ENCODE results near the gene PRR11.
"Not testable (repeated sequence)": the region's sequence is repeated elsewhere in the genome, so short reads cannot be mapped to it uniquely, and the experiment has no call there.

PRR11 gene

DNA sequence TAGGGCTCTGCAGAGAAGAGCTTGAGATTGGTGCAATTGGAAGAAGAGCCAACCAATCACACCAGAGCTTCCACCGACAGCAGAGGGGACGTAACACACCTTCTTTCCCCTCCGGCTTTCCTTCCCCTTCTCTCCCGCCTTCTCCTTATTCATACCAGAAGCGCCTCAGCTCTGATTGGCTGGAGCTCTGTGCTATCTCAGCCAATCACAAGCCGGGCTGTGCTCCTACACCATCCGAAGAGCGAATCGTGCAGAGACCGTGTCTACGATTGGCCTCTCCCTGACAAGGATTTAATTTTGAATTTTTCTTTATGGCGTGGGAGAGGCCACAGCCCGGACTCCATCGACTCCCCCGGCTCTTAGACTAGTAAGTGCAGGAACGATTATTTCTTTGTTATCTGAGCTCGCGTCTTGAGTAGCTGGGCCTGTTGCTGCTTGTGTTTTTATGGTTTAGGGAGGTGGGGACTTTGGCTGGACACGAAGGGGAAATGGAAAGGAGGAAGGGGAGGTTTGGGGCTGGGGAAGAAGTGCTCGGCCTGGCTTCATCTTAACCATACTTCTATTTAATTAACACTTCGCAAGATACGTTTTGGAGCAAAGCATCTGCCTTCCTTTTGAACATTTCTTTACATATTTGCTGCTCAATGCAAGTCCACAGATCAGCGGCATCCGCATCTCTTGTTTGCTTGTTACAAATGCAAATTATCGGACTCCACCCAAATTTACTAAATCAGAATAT lies at the start of gene PRR11:
TSS of gene PRR11 (plus strand) at position 308 of the 739 bp plus-strand sequence. CDS start 14,007 bp downstream, outside the sequence.
- DNase-seq, result no peak

DNA sequence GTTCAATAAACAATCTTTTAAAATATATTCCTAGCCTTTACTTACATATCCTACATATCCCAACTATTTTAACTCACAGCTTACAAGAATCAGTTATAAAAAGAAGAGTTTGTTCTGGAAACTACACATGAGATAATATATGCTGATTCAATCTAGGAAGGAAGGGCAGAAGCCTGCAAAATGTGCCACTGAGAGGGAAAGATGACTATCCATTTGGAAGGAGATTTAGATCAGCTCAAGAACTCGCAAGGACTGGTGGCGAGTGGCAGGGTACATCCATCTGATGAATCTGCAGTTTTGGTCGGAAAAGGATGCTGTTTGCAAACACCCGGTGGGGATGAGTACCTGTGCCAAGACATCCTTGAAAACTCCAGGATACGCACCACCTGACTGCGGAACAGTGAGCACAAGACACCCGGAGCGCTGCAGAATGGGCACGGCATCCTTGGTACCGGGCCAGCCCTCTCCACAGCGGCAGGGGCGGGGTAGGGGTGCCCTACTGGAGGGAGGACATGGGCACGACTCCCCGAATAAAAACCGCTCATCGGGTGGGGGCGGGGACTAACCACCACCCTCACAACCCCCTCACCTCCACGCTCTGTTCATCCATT lies 49.6 kb upstream of the PRR11 start:
- DNase-seq, result peak; percentile 16

DNA sequence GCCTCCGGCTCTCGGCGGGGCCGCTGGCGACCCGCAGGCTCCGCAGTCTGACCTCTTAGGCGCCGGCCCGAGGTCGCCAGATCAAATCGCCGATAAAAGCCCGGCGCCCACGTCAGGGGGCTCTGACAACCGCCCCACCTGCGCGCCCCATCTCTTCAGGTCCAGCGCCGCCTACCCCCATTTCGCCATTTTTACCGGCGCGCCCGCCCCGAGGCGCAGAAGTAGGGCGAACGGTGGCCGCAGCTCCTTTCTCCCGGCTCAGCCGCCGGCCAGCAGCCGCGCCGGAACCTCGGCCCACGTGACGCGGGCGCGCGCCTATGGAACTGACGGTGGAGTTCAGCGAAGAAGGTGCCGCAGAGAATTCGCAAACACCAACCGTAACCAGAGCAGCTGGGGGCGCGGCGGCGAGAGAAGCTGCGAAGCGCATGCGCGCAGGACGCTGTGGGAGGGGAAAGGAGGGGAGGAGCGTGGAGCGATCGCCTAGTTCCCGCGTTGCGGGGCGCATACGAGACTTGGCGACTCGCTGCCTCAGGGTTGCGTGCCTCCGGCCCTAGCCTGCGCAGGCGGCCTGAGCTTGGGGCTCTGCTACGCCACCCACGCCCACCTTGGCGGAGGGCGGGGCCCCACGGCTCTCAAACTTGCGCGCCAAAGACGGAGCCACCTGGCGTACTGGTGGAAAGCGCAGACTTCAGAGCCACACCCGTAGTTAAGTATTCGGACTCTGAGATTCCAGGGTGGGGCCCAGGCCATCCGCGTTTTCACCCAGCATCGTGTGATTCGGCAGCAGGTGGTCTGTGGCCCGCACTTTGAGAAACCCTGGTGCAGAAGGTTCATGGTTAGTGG lies 48.9 kb upstream of the PRR11 start, which contains the start of gene TRIM37:
TSS of gene TRIM37 (minus strand) at position 418 of the 843 bp plus-strand sequence. CDS start 419 bp downstream, outside the sequence.
- DNase-seq, result peak; percentile 94

DNA sequence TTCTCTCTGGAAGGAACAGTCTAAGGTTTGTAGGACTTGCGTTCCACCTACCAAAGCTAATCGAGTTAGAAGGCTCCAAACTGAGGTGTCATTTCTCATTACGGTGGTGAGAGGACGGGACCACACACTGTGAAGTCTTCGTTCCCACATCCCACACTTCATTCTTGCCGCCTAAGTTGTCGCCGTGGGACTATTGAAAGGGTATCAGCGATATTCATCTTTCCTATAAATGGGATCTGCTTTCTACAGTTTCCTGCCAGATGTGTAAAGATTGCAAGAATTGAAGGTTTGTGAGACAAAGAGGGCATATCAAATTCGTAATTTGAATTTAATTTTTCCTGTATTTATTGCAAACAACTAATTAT lies 48.3 kb upstream of the PRR11 start:
- peak; percentile 21 for DNase-seq

DNA sequence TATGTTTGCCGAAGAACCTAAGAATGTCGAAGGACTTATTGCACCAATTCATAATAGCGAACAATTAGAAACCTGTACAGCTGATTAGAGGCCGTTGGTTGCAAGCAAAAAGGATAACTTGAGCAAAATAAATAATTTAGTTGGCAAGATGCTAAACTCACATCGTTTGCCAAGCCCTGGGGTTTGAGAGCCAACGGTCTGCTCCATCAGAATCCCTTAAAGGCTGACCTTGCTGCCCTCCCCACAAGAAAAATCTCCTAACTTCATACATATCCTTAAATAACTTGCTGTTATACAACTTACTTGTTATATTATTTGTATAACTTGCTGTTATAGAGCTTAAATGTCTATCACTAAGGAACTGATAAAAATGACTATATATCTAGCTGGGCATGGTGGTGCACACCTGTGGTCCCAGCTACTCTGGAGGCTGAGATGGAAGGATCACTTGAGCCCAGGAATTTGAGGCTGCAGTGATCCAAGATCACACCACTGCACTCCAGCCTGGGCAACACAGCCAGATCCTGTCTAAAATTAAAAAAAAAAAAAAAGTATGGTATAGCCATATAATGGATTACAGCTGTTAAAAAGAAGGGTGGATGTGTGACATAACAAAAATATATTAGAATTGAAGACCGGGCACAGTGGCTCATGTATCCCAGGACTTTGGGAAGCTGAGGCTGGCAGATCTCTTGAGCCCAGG lies 47.0 kb upstream of the PRR11 start:
- no peak for DNase-seq

DNA sequence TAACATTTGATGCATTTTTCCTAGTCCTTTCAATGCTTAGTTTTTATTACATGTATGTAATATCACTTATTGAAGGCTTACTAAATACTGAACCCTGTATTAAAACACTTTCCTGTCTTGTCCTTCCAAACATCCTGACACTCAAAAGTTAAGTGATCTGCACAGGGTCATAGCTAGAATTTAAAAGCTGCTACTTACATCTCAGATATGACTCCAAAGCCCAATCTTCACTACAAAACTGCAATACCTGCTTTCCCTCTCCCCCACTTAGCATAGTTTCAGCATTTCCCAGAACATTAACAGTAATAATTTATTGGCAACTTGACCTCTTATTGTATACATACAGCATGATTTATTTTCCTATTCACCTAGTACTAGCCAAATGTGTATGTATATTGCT lies 44.6 kb upstream of the PRR11 start:
- DNase-seq, result no peak

DNA sequence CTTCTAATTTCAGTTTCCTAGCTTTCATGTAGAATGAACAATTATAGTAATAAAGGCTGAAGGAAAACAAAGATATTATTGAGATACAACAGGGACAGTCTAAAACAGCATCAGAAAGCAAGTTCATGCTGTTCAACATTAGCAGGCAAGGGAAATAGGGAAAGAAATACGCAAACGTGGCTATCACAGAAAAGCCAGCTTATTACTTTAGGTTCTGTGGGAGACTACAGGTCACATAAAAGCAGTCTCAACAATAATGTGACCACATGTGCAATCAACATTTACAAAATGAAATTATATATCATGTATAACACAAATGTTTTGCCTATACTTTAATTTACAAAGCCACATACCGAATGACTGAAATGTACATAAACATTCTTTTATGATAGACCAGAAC lies 44.0 kb upstream of the PRR11 start:
- DNase-seq, result no peak

DNA sequence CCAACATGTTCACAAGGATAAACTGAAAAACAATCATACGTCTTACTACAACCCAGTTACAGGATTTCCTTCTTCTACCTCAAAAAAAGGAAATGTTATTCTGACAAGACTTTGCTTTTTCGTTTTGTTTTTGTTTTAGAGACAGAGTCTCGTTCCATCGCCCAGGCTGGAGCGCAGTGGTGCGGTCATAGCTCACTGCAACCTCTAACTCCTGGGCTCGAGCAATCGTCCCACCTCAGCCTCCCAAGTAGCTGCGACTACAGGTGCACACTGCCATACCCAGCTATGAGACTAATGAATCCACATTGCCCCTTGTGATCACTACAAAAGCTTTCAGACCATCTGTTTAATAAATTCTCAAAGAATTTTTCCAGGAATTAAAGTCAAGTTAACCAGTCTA lies 40.1 kb upstream of the PRR11 start:
- DNase-seq, result no peak

DNA sequence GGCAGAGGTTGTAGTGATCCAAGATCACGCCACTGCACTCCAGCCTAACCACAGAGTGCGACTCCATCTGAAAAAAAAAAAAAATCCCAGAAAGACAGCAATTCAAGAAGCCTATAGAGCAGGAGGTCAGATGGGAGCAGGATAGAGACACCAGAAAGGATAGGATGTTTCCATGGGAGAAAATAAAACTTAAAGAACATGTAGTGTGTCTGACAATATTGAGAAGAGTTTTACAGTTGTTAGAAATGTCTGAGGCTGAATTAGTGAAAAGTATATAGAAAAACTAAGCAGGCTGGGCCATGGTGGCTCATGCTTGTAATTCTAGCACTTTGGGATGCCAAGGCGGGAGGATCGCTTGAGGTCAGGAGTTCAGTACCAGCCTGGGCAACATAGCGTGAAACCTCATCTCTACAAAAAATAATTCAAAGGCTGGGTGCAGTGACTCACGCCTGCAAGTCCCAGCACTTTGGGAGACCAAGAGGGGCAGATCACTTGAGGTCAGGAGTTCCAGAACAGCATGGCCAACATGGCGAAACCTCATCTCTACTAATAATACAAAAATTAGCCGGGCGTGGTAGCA lies 33.6 kb upstream of the PRR11 start:
- no peak for DNase-seq

DNA sequence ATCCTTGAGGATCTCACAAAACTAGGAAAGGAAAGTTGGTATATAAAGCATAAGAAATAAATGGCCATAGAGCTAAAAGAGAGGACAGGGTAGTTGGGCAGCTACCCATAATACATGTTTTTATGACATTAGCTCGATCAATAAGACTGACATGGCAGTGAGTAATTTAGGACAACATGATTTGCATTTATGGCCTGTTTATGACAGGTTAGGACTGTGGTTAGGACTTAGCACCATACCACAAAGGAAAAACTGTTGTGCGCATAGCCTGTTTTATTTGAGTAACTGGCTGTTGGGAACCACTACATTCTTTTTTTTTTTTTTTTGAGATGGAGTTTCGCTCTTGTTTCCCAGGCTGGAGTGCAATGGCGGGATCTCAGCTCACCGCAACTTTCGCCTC lies 30.9 kb upstream of the PRR11 start:
- DNase-seq, result no peak

DNA sequence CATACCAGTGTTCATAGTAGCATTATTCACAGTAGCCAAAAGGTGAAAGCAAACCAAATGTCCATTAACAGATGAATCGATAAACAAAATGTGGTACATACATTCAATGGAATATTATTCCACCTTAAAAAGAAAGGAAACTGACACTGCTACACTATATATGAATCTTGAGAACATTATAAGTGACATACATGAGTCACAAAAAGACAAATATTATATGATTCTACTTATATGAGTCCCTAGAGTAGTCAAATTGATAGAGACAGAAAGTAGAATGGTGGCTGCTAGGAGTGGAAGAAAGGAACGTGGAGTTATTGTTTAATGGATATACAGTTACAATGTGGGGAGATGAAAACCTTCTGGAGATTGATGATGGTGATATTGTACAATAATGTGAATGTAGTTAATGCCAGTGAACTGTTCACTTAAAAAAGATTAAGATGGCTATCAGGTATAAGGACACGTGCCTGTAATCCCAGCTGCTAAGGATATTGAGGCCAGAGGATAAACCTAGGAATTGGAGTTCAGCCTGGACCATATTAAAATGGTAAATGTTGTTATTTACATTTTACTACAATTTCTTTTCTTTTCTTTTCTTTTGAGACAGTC lies 28.6 kb upstream of the PRR11 start:
- no peak for DNase-seq

DNA sequence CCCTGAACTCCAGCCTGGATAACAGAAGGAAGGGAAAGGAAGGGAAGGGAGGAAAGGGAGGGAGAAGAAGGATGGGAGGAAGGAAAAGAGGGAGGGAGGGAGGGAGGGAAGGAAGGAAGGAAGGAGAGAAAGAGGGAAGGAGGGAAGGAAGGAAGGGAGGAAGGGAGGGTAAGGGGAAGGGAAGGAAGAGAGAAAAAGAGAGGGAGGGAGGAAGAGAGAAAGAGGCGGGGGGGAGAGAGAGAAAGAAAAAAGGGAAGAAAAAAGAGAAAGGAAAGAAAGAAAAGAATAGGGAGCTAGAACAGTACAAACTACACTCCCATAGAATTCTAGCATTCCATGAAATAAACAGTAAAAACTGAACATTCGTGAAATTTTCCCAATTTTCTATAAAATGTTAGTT lies 25.7 kb upstream of the PRR11 start:
- no peak for DNase-seq

DNA sequence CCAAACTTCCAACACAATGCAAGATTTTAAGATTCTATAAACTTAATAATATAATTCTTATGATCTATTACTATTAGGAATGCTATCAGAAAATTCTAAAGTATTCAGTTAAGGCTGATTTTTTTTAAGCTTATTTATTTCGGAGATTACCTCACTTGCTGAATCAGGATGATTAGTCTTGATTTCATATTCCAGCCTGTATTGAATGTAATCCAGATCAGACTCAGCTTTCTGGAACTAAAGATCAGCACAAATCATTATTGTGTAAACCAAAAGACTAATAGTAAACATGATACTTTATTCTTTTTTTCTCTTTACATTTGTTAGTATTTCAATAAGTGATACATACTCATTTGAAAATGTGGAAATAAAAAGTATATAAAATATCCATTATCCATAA lies 24.4 kb upstream of the PRR11 start:
- no peak for DNase-seq

DNA sequence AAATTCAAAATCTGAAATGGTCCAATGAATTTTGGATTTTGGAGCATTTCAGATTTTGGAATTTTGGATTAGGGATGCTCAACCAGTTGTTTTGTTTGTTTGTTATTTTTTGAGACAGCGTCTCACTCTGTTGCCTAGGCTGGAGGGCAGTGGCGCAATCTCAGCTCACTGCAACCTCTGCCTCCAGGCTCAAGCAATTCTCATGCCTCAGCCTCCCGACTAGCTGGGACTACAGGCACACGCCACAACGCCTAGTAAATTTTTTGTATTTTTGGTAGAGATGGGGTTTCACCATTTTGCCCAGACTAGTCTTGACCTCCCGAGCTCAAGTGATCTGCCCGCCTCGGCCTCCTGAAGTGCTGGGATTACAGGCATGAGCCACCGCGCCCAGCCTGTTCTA lies 17.2 kb upstream of the PRR11 start:
- DNase-seq, result not testable (repeated sequence)

DNA sequence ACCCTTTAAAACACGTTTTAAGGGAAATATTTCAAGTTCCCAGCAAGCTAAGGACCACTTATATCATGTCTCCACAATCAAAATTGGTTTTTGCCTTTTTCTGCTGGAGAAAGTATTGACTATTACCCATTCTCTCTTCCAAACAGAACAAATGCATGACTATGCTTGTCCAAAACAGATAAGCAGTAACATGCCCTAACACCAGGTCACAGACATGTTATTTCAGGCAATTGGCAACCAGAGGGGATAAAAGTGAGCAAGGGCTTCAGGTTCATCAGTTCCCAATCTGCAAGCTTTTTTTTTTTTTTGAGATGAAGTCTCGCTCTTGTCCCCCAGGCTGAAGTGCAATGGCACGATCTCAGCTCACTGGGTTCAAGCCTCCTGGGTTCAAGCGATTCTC lies 15.6 kb upstream of the PRR11 start:
- DNase-seq, result no peak

DNA sequence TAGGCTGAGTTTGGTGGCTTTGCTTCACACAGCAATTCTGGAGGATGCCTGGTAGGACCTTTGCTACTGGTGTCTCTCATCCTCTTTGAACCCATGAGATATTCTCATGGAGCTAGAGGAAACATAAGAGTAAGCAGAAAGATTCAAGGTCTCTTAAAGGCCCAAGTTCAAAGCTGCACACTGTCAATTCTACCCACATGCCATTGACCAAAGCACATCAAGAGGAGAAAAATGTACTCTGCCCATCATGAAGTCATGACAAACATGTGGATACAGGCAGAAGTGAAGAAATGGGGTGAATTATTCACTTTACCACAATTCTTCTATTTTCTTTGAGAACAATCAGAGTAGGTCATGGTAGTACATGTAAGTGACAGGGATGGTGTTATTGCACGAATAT lies 13.7 kb upstream of the PRR11 start:
- DNase-seq, result no peak

DNA sequence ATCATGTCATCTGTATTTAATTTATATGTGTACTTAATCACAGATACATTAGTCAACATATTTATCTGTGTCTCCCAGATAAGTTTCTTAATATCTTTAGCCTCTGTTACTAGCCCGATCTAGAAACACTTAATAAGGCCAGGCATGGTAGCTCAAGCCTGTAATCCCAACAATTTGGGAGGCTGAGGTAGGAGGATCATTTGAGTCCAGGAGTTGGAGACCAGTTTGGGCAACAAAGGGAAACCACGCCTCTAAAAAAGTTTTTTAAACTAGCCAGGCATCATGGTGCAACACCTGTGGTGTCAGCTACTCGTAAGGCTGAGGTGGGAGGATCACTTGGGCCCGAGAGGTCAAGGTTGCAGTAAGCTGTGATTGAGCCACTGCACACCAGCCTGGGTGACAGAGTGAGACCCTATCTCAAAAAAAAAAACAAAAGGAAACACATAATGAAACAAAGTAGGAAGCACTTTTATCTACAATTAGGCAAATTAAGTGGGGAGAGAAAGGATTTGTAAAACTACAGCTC lies 9.9 kb upstream of the PRR11 start:
- DNase-seq, result no peak

DNA sequence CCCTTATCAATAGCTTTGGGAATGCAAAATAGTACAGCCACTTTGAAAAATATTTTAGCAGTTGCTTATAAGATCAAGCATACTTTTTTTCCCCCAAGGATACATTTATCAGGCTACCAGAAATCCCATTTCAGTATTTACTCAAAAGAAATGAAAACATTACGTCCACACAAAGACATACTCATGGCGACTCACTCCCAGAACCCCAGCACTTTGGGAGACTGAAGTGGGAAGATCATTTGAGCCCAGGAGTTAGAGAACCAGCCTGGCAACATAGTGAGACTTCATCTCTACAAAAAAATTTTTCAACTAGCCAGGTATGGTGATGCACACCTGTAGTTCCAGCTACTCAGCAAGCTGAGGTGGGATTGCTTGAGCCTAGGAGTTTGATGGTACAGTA lies 6.5 kb upstream of the PRR11 start:
- DNase-seq, result no peak

DNA sequence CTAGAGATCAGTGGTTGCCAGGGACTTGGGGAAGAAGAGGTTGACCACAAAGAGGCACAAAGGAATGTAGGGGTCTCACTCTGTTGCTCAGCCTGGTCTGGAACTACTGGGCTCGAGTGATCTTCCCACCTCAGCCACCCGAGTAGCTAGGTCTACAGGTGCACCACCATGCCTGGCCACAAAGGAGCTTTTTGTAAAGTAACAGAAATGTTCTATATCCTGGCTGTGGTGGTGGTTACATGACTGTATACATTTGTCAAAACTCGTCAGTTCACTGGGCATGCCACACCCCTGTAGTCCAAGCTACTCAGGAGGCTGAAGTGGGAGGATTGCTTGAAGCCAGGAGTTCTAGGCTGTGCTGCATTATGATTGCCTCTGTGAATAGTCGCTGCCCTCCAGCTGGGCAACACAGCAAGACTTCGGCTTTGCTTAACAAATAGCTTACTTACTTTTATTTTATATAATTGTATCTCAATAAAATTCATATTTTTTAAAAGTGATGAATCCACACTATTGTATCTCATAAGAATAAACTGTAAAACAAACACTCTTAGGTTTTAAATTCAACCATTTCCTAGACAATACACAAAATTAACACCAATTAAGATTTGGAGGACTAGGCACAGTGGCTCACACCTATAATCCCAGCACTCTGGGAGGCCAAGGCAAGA lies 5.6 kb upstream of the PRR11 start:
- no peak for DNase-seq

DNA sequence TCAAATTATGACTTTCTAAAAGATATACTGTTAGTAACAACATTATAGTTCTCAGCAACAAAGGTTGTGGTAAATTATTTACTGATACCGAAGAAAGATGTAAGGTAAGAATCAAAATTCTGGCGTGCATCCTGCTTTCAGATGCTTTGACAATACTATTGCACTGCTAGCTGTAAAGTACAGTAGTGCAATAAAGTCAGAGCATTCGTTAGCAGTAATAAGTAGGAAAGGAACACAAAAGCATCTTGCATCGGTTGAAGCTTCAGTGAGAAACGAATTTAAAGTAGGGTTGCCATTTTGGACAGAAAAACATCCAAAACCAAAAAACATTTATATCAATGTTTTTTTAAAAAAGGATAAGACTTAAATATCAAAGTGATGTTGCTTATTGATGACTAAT lies 4.5 kb upstream of the PRR11 start:
- no peak for DNase-seq

DNA sequence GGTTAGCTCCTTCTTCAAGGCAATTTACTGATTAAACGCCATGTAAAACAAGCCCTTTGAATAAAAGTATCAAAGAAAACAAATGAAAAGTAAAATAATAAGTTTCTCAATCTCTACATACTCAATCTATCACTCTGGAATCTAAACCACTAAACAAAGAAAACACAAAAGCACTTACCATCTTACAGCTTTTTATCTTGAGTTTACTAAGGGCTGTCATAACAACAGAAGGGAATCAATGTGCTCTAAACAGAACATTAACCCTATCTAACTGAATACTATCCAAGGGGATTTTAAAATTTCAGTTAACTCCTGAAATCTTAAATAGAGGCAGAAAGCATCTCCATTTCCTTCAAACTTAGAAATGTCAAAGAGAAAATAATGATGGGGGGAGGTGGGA lies 4.0 kb upstream of the PRR11 start:
- DNase-seq, result no peak

DNA sequence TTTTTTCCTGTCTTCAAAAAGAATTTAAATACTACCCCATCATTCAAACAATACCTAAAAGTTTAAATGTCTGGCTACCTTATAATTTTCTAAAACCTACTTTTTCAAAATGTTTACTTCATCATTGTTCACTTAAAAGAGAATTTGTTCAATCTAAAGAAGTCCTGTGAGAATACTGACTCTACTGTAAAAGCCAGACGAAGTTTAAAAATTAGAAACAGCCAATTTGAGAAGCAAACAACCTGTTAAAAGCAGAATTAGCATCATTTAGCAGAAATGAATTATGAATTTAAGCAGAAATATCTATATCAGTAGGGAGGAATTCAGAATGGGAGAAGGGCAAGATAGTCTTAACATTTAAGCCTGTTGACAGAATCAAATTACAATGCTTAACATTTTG lies 2.6 kb upstream of the PRR11 start:
- DNase-seq, result no peak

Data from KG1 (cell line).